Skin epidermis (tissue), 12 donors: ENCODE data around the gene GADL1.

Experiments
- H3K27ac ChIP-seq, 21 experiments: fragments of 200-600 bp; sonication (generic) in 11 of 21; one replicate each; pipeline ENCODE4 v1.5.0; 2020; ENCODE audit warnings: mild to moderate bottlenecking in 3 of 21, inconsistent platforms in 2 of 21, moderate library complexity in 2 of 21
- H3K4me3 ChIP-seq, 7 experiments: fragments of 200-600 bp; sonication (generic) in 2 of 7; one replicate each; pipeline ENCODE4 v1.5.0; 2020; ENCODE audit warnings: inconsistent platforms in 2 of 7, mild to moderate bottlenecking in 2 of 7, moderate library complexity in 1 of 7

Gene GADL1

GRCh38 chr3:30886888-30887287 lies 7.6 kb downstream of the GADL1 start:
- no peak overlapping the region for H3K27ac ChIP-seq
- no peak overlapping the region for H3K4me3 ChIP-seq

GRCh38 chr3:30878862-30879261 lies 15.6 kb downstream of the GADL1 start:
- no peak overlapping the region for H3K4me3 ChIP-seq
- H3K27ac ChIP-seq: no peak overlapping the region

GRCh38 chr3:30875505-30875904 lies 19.0 kb downstream of the GADL1 start:
- no peak overlapping the region for H3K27ac ChIP-seq
- no peak overlapping the region for H3K4me3 ChIP-seq

GRCh38 chr3:30873671-30874070 lies 20.8 kb downstream of the GADL1 start:
- no peak overlapping the region for H3K4me3 ChIP-seq
- no peak overlapping the region for H3K27ac ChIP-seq

- Histone ChIP-seq H3K4me3 (no peak overlapping the region), H3K27ac (no peak overlapping the region)
Observed at GRCh38 chr3:30872879-30873278, 21.6 kb downstream of the GADL1 start.

- H3K4me3 ChIP-seq: no peak overlapping the region
- no peak overlapping the region for H3K27ac ChIP-seq
Observed at GRCh38 chr3:30871720-30872119, 22.7 kb downstream of the GADL1 start.

GRCh38 chr3:30864836-30865235 lies 29.6 kb downstream of the GADL1 start:
- no peak overlapping the region for H3K27ac ChIP-seq
- H3K4me3 ChIP-seq: no peak overlapping the region

- H3K27ac ChIP-seq: no peak overlapping the region
Observed at GRCh38 chr3:30864132-30864531, 30.3 kb downstream of the GADL1 start.

GRCh38 chr3:30862004-30862403 lies 32.5 kb downstream of the GADL1 start:
- H3K4me3 ChIP-seq: no peak overlapping the region
- no peak overlapping the region for H3K27ac ChIP-seq

More at GRCh38 chr3:30864132-30864531, 30.3 kb downstream of the GADL1 start:
- no peak overlapping the region for H3K4me3 ChIP-seq

- H3K27ac ChIP-seq: no peak overlapping the region
- no peak overlapping the region for H3K4me3 ChIP-seq
Observed at GRCh38 chr3:30858894-30859389, 35.5 kb downstream of the GADL1 start.

- no peak overlapping the region for H3K4me3 ChIP-seq
- H3K27ac ChIP-seq: no peak overlapping the region
Observed at GRCh38 chr3:30855400-30856292, 38.8 kb downstream of the GADL1 start.

- Histone ChIP-seq H3K4me3 (no peak overlapping the region), H3K27ac (no peak overlapping the region)
Observed at GRCh38 chr3:30852833-30853232, 41.6 kb downstream of the GADL1 start.

GRCh38 chr3:30848087-30848779 lies 46.2 kb downstream of the GADL1 start:
- no peak overlapping the region for H3K4me3 ChIP-seq
- no peak overlapping the region for H3K27ac ChIP-seq

GRCh38 chr3:30847592-30847991 lies 46.9 kb downstream of the GADL1 start:
- H3K4me3 ChIP-seq: no peak overlapping the region
- no peak overlapping the region for H3K27ac ChIP-seq

- no peak overlapping the region for H3K4me3 ChIP-seq
- H3K27ac ChIP-seq: no peak overlapping the region
Observed at GRCh38 chr3:30845606-30846005, 48.9 kb downstream of the GADL1 start.

- Histone ChIP-seq H3K27ac (no peak overlapping the region), H3K4me3 (no peak overlapping the region)
Observed at GRCh38 chr3:30843877-30844276, 50.6 kb downstream of the GADL1 start.

- Histone ChIP-seq H3K4me3 (no peak overlapping the region), H3K27ac (no peak overlapping the region)
Observed at GRCh38 chr3:30836141-30836540, 58.3 kb downstream of the GADL1 start.

GRCh38 chr3:30835667-30836066 lies 58.8 kb downstream of the GADL1 start:
- Histone ChIP-seq H3K4me3 (no peak overlapping the region), H3K27ac (no peak overlapping the region)

- Histone ChIP-seq H3K4me3 (no peak overlapping the region), H3K27ac (no peak overlapping the region)
Observed at GRCh38 chr3:30832961-30833575, 61.4 kb downstream of the GADL1 start.

GRCh38 chr3:30827080-30827479 lies 67.4 kb downstream of the GADL1 start:
- no peak overlapping the region for H3K27ac ChIP-seq
- H3K4me3 ChIP-seq: no peak overlapping the region

GRCh38 chr3:30826531-30826942 lies 67.9 kb downstream of the GADL1 start:
- H3K4me3 ChIP-seq: no peak overlapping the region
- H3K27ac ChIP-seq: no peak overlapping the region
